HFF-Myc (cell line): ENCODE measurements around the gene NHERF1.

Experiments
- DNase-seq: peaks from one replicate; pipeline ENCODE4 v3.0.0-alpha.2; 2011; ENCODE audit warnings: low read depth; ENCODE audit errors: extremely low read depth
- H3K4me3 ChIP-seq: replicated peaks from 2 replicates; pipeline ENCODE4 v1.5.1; 2011; ENCODE audit warnings: low read depth, mild to moderate bottlenecking, control low read depth, low read length
- TF ChIP-seq, protein P1 (sequence below): IDR thresholded peaks from 2 replicates; pipeline ENCODE4 v1.5.1; 2012; ENCODE audit warnings: mild to moderate bottlenecking, low read depth, low read length, control low read depth; ENCODE audit errors: missing control alignments

NHERF1 gene

GRCh38 chr17:74780443-74781238 lies 32.2 kb downstream of the NHERF1 start:
- no peak overlapping the region for H3K4me3 ChIP-seq
- DNase-seq = no peak
- TF ChIP-seq, protein P1, sequence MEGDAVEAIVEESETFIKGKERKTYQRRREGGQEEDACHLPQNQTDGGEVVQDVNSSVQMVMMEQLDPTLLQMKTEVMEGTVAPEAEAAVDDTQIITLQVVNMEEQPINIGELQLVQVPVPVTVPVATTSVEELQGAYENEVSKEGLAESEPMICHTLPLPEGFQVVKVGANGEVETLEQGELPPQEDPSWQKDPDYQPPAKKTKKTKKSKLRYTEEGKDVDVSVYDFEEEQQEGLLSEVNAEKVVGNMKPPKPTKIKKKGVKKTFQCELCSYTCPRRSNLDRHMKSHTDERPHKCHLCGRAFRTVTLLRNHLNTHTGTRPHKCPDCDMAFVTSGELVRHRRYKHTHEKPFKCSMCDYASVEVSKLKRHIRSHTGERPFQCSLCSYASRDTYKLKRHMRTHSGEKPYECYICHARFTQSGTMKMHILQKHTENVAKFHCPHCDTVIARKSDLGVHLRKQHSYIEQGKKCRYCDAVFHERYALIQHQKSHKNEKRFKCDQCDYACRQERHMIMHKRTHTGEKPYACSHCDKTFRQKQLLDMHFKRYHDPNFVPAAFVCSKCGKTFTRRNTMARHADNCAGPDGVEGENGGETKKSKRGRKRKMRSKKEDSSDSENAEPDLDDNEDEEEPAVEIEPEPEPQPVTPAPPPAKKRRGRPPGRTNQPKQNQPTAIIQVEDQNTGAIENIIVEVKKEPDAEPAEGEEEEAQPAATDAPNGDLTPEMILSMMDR = peak; percentile 34

GRCh38 chr17:74782571-74782970 lies 34.1 kb downstream of the NHERF1 start:
- H3K4me3 ChIP-seq = no peak overlapping the region
- TF ChIP-seq, protein P1 = no peak
- no peak for DNase-seq

- no peak for DNase-seq
Measured at GRCh38 chr17:74784125-74784810, 35.8 kb downstream of the NHERF1 start.

DNA sequence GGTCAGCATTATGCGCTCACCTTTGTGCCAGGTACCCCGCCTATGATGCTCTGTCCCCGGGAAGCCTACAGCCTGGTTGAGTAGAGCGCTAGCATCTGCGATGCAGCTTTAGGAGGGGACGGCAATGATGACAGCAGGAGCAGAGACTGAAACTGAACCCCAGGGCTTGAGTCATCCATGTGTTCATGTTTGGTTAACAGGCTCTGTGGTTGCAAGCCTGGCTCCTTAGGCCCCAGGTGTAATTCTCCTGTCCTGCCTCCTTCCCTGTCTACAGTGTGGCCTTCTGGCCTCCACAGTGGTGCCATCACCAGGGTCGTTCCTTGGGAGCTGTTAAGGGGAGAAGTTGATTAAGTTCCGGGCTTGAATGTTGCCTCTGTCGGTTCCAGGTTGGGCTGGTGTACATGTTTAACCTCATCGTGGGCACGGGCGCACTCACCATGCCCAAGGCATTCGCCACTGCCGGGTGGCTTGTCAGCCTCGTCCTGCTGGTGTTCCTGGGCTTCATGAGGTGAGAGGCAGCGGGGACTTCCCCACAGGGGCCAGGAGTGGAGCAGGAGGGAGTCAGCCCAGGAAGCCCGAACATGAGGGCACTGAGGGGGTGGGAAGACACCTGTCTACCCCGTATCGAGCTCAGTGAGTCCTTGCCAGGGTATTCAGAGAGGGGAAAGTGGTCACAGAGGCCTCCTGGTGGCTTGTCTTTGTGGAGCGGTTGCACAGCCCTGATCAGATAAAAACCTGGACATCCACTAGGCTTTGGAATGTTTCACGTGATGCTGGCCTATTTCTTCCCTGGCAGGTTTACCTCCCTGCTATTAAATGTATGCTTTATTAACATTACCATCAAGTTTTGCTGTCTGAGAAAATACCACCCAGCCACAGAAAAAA lies 36.9 kb downstream of the NHERF1 start:
- DNase-seq = no peak
- H3K4me3 ChIP-seq = no peak overlapping the region
- TF ChIP-seq, protein P1 = no peak

More at GRCh38 chr17:74784125-74784810, 35.8 kb downstream of the NHERF1 start:
- no peak overlapping the region for H3K4me3 ChIP-seq
- TF ChIP-seq, protein P1 = no peak

- TF ChIP-seq, protein P1 = no peak
- no peak overlapping the region for H3K4me3 ChIP-seq
- DNase-seq = no peak
Measured at GRCh38 chr17:74785981-74786360, 37.5 kb downstream of the NHERF1 start.

DNA sequence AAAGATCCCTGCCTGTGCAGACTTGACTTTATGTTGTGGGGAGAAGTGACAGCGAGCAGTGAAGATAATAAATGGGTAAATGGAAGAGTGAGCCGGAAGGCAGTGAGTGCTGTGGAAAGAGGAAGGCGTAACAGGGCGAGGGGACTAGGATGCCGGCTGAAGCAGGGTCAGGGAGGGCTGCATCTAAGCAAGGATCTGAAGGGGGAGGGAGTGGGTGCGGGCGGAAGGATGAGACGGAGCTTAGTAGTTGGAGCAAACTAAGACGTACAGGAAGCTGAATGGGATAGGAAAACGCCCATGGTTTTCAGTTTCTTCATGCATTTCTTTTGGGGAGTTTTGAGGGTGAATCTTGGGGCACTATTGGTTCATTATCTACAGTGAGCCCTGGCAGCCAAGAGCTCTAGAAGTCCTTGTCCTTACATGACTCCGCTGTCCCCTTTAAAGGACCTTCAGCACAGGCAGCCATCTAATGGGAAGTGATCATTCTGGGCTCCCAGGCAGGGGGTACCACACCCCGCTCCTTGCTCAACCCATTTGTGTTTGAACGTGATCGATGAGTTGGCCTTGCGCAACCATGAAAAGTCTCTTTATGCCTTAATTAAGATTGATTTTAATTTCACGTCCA lies 38.1 kb downstream of the NHERF1 start:
- DNase-seq = no peak

More for the DNA sequence above, 38.1 kb downstream of the NHERF1 start:
- TF ChIP-seq, protein P1 = no peak
- H3K4me3 ChIP-seq = no peak overlapping the region
